ENCODE results near the gene GDPD5. TPM values are rescaled to one million over a fixed set of nuclear protein-coding genes. Genes with fewer than 3 reads are reported as not detected.

Gene GDPD5
- total RNA-seq, 2 experiments from 2014 or later = 13.5 to 57.3 TPM

- Histone ChIP-seq H3K4me1 (ENCODE audit: insufficient read depth, low read length, poor library complexity, severe bottlenecking) (peaks cover 54% of the 10 kb centered on the region), H3K79me2 (ENCODE audit: insufficient read depth, low read depth, low read length) (no peaks in the 10 kb centered on the region), H3K36me3 (ENCODE audit: insufficient read depth, low read length) (peaks cover 3% of the 10 kb centered on the region; the same call in 1 of the 2 replicates), H3K27ac (ENCODE audit: low read depth, low read length, poor library complexity, severe bottlenecking) (no peak overlapping the region), H3K9me3 (ENCODE audit: low read length) (no peaks in the 10 kb centered on the region), H3K4me2 (ENCODE audit: low read length) (no peak overlapping the region), H4K20me1 (ENCODE audit: insufficient read depth, low read length) (no peaks in the 10 kb centered on the region), H2AFZ (ENCODE audit: low read length) (no peak overlapping the region), H3K4me3 (ENCODE audit: low read depth, low read length, poor library complexity, severe bottlenecking) (no peak overlapping the region), H3K9me2 (ENCODE audit: insufficient read depth, low read length) (no peaks in the 10 kb centered on the region)
- intact Hi-C loops (cut with micrococcal nuclease; ENCODE audit: unreplicated experiment) = no loop called here
- DNase-seq (ENCODE audit: low spot score) = no peak
- TF ChIP-seq CTCF (conservative IDR thresholded peaks at IDR 0.05; ENCODE audit: low read length) (no peak), EZH2phosphoT487 (IDR thresholded peaks at IDR 0.05; ENCODE audit: borderline replicate concordance, low read depth, low read length) (no peak)
- ChIA-PET CTCF (ENCODE audit: unreplicated experiment) (no interaction called here), POLR2A (interaction anchor here (0.5 to 2.0 kb wide), 4 partner anchors 9 to 1442 kb away, joined by 3 to 4 read pairs (median 4); no protein-coding TSS in a partner anchor)
- no TSS peak for BruUV-seq (replicated peaks)
These were observed 8.9 kb downstream of the GDPD5 start for GRCh38 chr11:75516886-75517285.

GRCh38 chr11:75516140-75516539 is 9.6 kb downstream of the GDPD5 start:
- no peak overlapping the region for H3K27ac ChIP-seq (ENCODE audit: low read depth, low read length, poor library complexity, severe bottlenecking)
- H3K9me2 ChIP-seq (ENCODE audit: insufficient read depth, low read length) = no peaks in the 10 kb centered on the region
- POLR2A ChIA-PET = interaction anchor here (2.0 kb wide), 1 partner anchor 9 kb away, joined by 4 read pairs; no protein-coding TSS in a partner anchor
- H3K4me2 ChIP-seq (ENCODE audit: low read length) = no peak overlapping the region
- no peak for DNase-seq (ENCODE audit: low spot score)
- no peaks in the 10 kb centered on the region for H3K79me2 ChIP-seq (ENCODE audit: insufficient read depth, low read depth, low read length)
- no peak overlapping the region for H3K4me3 ChIP-seq (ENCODE audit: low read depth, low read length, poor library complexity, severe bottlenecking)
- TF ChIP-seq CTCF (conservative IDR thresholded peaks at IDR 0.05; ENCODE audit: low read length) (no peak), EZH2phosphoT487 (IDR thresholded peaks at IDR 0.05; ENCODE audit: borderline replicate concordance, low read depth, low read length) (no peak)
- CTCF ChIA-PET (ENCODE audit: unreplicated experiment) = no interaction called here
- no peaks in the 10 kb centered on the region for H4K20me1 ChIP-seq (ENCODE audit: insufficient read depth, low read length)
- H3K4me1 ChIP-seq (ENCODE audit: insufficient read depth, low read length, poor library complexity, severe bottlenecking) = peaks cover 53% of the 10 kb centered on the region
- no TSS peak for BruUV-seq (replicated peaks)
- H3K9me3 ChIP-seq (ENCODE audit: low read length) = no peaks in the 10 kb centered on the region
- intact Hi-C loops (cut with micrococcal nuclease; ENCODE audit: unreplicated experiment) = no loop called here
- peaks cover 3% of the 10 kb centered on the region; the same call in 1 of the 2 replicates for H3K36me3 ChIP-seq (ENCODE audit: insufficient read depth, low read length)
- H2AFZ ChIP-seq (ENCODE audit: low read length) = no peak overlapping the region

GRCh38 chr11:75514596-75514995 is 11.1 kb downstream of the GDPD5 start:
- DNase-seq (ENCODE audit: low spot score) = peak; percentile 77
- intact Hi-C loops (cut with micrococcal nuclease; ENCODE audit: unreplicated experiment) = no loop called here
- H4K20me1 ChIP-seq (ENCODE audit: insufficient read depth, low read length) = no peaks in the 10 kb centered on the region
- ChIA-PET CTCF (ENCODE audit: unreplicated experiment) (no interaction called here), POLR2A (no interaction called here)
- peaks cover 53% of the 10 kb centered on the region for H3K4me1 ChIP-seq (ENCODE audit: insufficient read depth, low read length, poor library complexity, severe bottlenecking)
- no TSS peak for BruUV-seq (replicated peaks)
- no peaks in the 10 kb centered on the region for H3K79me2 ChIP-seq (ENCODE audit: insufficient read depth, low read depth, low read length)
- peaks cover 3% of the 10 kb centered on the region; the same call in 1 of the 2 replicates for H3K36me3 ChIP-seq (ENCODE audit: insufficient read depth, low read length)
- no peaks in the 10 kb centered on the region for H3K9me3 ChIP-seq (ENCODE audit: low read length)
- H3K4me3 ChIP-seq (ENCODE audit: low read depth, low read length, poor library complexity, severe bottlenecking) = no peak overlapping the region
- H3K4me2 ChIP-seq (ENCODE audit: low read length) = peak overlapping the region; percentile 39
- peak overlapping the region; percentile 34 for H3K27ac ChIP-seq (ENCODE audit: low read depth, low read length, poor library complexity, severe bottlenecking)
- H2AFZ ChIP-seq (ENCODE audit: low read length) = no peak overlapping the region
- no peak for TF ChIP-seq CTCF (conservative IDR thresholded peaks at IDR 0.05; ENCODE audit: low read length)
- TF ChIP-seq EZH2phosphoT487 (IDR thresholded peaks at IDR 0.05; ENCODE audit: borderline replicate concordance, low read depth, low read length) = no peak
- H3K9me2 ChIP-seq (ENCODE audit: insufficient read depth, low read length) = no peaks in the 10 kb centered on the region
